NT2/D1 (cell line): ENCODE data around the gene APBA2.

Experiments used
- DNase-seq: peaks from one replicate; pipeline ENCODE4 v3.0.0-alpha.2; 2011; ENCODE audit warnings: low read depth, low spot score
- H3K27me3 ChIP-seq: 2 replicates; pipeline ENCODE4 v1.6.0; 2011; ENCODE audit warnings: mild to moderate bottlenecking; ENCODE audit not compliant: insufficient read length, insufficient read depth
- H3K36me3 ChIP-seq: 2 replicates; pipeline ENCODE4 v1.6.1; 2011; ENCODE audit warnings: mild to moderate bottlenecking, low read length, mixed read lengths; ENCODE audit not compliant: insufficient read depth, insufficient read length
- H3K4me1 ChIP-seq: 2 replicates; pipeline ENCODE4 v1.5.1; 2011; ENCODE audit not compliant: insufficient read depth, insufficient read length
- H3K4me3 ChIP-seq: 2 replicates; pipeline ENCODE4 v1.5.1; 2011; ENCODE audit warnings: low read depth; ENCODE audit not compliant: insufficient read length
- H3K9ac ChIP-seq: 2 replicates; pipeline ENCODE4 v1.6.0; 2011; ENCODE audit warnings: low read depth; ENCODE audit not compliant: insufficient read length
- H3K9me3 ChIP-seq: 2 replicates; pipeline ENCODE4 v1.5.1; 2011; ENCODE audit warnings: mild to moderate bottlenecking, low read length; ENCODE audit not compliant: insufficient read depth
- SUZ12 ChIP-seq: IDR thresholded peaks from 2 replicates; pipeline ENCODE4 v1.6.1; 2011; ENCODE audit not compliant: insufficient read length, insufficient read depth; ENCODE audit errors: extremely low read depth
- YY1 ChIP-seq: IDR thresholded peaks from 2 replicates; pipeline ENCODE4 v1.6.1; 2011; ENCODE audit not compliant: insufficient read length, insufficient read depth
- ZNF274 ChIP-seq: IDR thresholded peaks from 2 replicates; pipeline ENCODE4 v1.6.1; 2011; ENCODE audit warnings: mild to moderate bottlenecking, low read depth, low read length

APBA2 gene

DNA sequence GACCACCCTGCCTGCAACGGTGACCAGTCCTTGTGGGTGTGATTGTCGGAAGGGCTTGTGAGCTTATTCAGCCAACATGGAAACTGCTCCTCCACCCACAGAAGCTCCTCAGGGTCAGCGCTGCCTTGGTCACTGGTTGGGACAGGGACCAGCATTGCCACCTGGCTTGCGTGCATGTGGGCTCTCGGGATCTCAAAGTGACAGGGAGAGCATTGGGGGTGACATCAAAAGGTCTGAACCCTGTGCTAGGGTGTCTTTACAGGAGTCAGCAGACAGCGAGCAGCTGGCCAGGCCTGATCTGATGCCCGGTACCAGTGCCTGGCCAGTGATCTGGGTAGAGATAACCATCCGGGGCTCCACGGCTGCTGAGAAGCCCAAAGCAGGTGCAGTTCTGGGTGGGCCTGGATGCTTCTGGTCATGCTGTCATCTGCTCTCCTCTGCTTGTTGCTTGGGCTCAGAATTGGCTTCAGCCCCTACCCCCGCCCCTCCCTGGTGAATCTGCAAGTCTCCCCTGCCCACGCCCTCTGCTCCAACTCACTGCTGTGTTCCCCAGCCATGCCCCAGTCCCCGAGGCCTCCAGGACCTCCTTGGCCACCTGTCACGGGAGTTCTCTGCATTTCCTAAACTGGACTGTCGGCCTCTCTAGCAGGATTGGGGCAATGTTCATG lies 249.0 kb downstream of the APBA2 start:
- Histone ChIP-seq H3K4me1 (no peaks in the 10 kb centered on the region), H3K9me3 (no peaks in the 10 kb centered on the region), H3K27me3 (no peaks in the 10 kb centered on the region), H3K36me3 (no peaks in the 10 kb centered on the region), H3K9ac (no peak overlapping the region), H3K4me3 (no peak overlapping the region)
- no peak for TF ChIP-seq SUZ12
- TF ChIP-seq ZNF274, result no peak
- no peak for TF ChIP-seq YY1
- DNase-seq, result no peak

DNA sequence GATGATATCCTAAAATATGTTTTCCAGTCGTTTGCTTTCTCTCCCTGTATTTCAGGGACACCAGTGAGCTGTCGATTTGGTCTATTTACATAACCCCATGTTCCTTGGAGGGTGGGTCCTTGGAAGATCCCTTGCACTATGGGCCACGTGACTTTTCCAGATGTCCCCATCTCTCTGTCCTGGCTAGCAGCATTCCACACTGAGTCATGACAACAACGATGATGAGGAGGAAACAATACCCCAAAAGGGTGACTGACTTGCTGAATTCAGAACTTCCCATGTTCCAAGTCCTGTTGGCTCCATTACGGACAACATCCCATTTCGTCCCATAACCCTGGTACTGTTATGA lies 249.5 kb downstream of the APBA2 start:
- Histone ChIP-seq H3K36me3 (no peaks in the 10 kb centered on the region), H3K9ac (no peak overlapping the region), H3K9me3 (no peaks in the 10 kb centered on the region), H3K4me3 (no peak overlapping the region), H3K4me1 (no peaks in the 10 kb centered on the region), H3K27me3 (peaks cover 5% of the 10 kb centered on the region)
- TF ChIP-seq SUZ12 (no peak), YY1 (no peak), ZNF274 (no peak)
- no peak for DNase-seq

- Histone ChIP-seq H3K4me3 (no peak overlapping the region), H3K9ac (no peak overlapping the region), H3K36me3 (no peaks in the 10 kb centered on the region), H3K4me1 (no peaks in the 10 kb centered on the region), H3K27me3 (peaks cover 10% of the 10 kb centered on the region), H3K9me3 (no peaks in the 10 kb centered on the region)
- no peak for DNase-seq
- TF ChIP-seq ZNF274 (no peak), SUZ12 (no peak), YY1 (no peak)
Measured at GRCh38 chr15:29135702-29136646, 250.2 kb downstream of the APBA2 start.

GRCh38 chr15:29138260-29138659 lies 252.5 kb downstream of the APBA2 start:
- Histone ChIP-seq H3K4me3 (no peak overlapping the region), H3K36me3 (no peaks in the 10 kb centered on the region), H3K27me3 (peaks cover 10% of the 10 kb centered on the region), H3K9me3 (no peaks in the 10 kb centered on the region), H3K9ac (no peak overlapping the region), H3K4me1 (no peaks in the 10 kb centered on the region)
- DNase-seq, result no peak
- TF ChIP-seq SUZ12, result no peak

DNA sequence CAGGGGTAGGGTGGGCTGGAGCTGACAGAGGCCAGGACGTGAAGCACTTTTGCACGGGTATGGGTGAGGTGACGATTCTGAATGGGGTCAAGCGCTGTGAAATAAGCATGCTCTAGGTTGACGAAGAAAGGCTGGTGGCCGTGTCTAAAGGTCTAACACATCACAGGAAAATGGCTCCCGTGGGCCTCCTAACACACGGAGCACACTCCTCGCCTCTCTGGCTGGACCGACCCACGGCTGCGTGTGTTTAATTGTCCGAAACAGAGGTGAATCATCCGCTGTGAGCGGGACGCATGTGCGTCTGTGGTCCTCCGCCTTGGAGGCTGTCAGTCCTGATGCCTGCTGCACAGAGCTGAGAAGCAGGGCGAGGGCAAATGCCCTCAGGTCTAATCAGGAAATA lies 253.3 kb downstream of the APBA2 start:
- Histone ChIP-seq H3K9me3 (no peaks in the 10 kb centered on the region), H3K9ac (no peak overlapping the region), H3K4me3 (no peak overlapping the region), H3K36me3 (no peaks in the 10 kb centered on the region), H3K27me3 (peaks cover 10% of the 10 kb centered on the region), H3K4me1 (no peaks in the 10 kb centered on the region)
- DNase-seq, result no peak
- TF ChIP-seq YY1 (no peak), ZNF274 (no peak), SUZ12 (no peak)

- Histone ChIP-seq H3K9me3 (no peaks in the 10 kb centered on the region), H3K4me3 (peak overlapping the region; percentile 1), H3K36me3 (no peaks in the 10 kb centered on the region), H3K27me3 (peaks cover 10% of the 10 kb centered on the region), H3K4me1 (no peaks in the 10 kb centered on the region), H3K9ac (no peak overlapping the region)
- DNase-seq, result peak; percentile 51
- no peak for TF ChIP-seq YY1
- no peak for TF ChIP-seq SUZ12
- no peak for TF ChIP-seq ZNF274
Measured at GRCh38 chr15:29139540-29140459, 254.0 kb downstream of the APBA2 start.

- Histone ChIP-seq H3K4me3 (no peak overlapping the region), H3K9me3 (no peaks in the 10 kb centered on the region), H3K27me3 (peaks cover 10% of the 10 kb centered on the region), H3K9ac (no peak overlapping the region), H3K36me3 (no peaks in the 10 kb centered on the region), H3K4me1 (no peaks in the 10 kb centered on the region)
- no peak for DNase-seq
- no peak for TF ChIP-seq SUZ12
- TF ChIP-seq YY1, result no peak
- no peak for TF ChIP-seq ZNF274
Measured at GRCh38 chr15:29140475-29141307, 254.9 kb downstream of the APBA2 start.
